Esophagus squamous epithelium (tissue), 4 donors: ENCODE data around the gene OBSCN.

Experiments used
- CTCF ChIP-seq, 6 experiments: fragments of 450-650 bp in 4 of 6; fragments of 200-600 bp in 2 of 6; sonication (generic) in 2 of 6; IDR thresholded peaks; one replicate each; pipeline ENCODE4 v1.5.1; 2016 to 2019; ENCODE audit warnings: antibody characterized with exemption in 6 of 6, mild to moderate bottlenecking in 4 of 6, moderate library complexity in 4 of 6
- POLR2A ChIP-seq, 4 donors: fragments of 450-650 bp; IDR thresholded peaks; one replicate each; pipeline ENCODE4 v1.6.1; 2017; ENCODE audit warnings: antibody characterized with exemption in 4 of 4, mild to moderate bottlenecking in 4 of 4, moderate library complexity in 3 of 4

GRCh38 chr1:228364068-228364705 lies 156.3 kb downstream of the OBSCN start:
- TF ChIP-seq CTCF (IDR thresholded peaks at IDR 0.05) (no peak), POLR2A (IDR thresholded peaks at IDR 0.05) (no peak)
